GM19023 (cell line): ENCODE data around the gene PHIP.
"Not testable (repeated sequence)": the region's sequence is repeated elsewhere in the genome, so short reads cannot be mapped to it uniquely, and the experiment has no call there.

Source experiments
- ATAC-seq: cut with Tn5 transposase; IDR thresholded peaks from one replicate; pipeline ENCODE4 v1.9.1; 2021; ENCODE audit warnings: mild to moderate bottlenecking, moderate library complexity; ENCODE audit not compliant: unreplicated experiment

Gene PHIP

DNA sequence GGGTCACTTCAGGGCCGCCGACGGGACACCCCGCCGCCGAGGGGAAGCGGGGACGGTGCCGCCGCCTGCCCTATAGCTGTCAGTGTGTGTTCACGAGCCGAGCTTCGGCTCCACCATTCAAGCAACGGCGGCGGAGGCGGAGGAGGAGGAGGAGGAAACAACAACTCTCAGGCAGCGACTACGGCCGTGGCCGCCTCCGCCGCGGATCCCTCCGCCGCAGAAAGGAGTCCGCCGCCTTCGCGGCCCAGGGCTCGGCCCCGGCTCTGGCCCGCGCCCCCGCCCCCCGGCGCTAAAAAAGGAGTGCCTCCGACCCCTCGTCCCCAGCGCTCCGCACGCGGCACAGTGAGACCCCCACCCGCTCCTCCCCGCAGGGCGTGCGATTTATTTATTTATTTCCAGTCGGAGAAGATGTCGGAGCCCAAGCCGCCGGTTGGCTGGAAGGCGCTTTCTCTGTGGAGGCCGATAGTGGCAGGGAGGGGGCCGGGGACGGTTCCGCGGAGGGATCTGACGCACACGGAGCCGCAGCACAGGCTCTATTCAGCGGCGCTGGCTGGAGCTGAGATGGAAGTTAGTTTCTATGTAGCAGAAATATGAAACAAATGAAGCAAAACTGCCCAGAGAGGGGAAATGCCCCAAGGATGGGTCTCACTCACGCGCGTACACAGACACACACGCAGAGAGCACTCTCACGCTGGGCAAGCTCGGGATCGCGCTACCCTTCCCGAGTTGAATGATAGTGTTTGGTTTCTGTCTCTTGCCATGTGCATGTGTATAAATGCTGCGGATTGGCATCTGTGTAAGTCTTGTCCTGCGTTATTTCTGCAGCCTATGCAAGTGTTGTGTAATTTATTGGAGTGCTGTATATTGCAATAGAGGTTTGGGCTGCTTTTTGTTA lies at the start of gene PHIP:
Gene PHIP, minus strand, starts transcription at position 180 of the 895 bp plus-strand sequence. CDS start 186 bp downstream, outside the sequence.
- peak; percentile 73 for ATAC-seq

GRCh38 chr6:79127660-79128059 lies 49.6 kb upstream of the PHIP start:
- no peak for ATAC-seq

DNA sequence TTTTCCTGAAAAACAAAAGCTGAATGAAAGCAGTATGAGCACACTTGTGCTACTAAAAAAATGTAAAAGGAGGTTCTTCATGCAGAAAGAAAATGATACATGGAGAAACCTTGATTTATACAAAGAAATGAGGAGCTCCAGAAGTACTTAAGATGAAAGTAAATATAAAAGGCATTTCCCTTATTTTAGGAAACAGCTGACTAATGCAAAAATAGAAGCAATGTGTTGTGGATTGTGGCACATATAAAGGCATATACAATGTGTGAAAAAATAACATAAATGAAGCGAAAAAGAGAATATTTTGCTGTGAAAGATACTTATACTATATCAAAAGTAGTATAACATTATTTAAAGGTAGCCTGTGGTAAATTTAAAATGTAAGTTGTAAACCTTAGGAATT lies 41.2 kb upstream of the PHIP start:
- no peak for ATAC-seq

GRCh38 chr6:79117752-79118151 lies 39.7 kb upstream of the PHIP start:
- ATAC-seq: no peak

GRCh38 chr6:79115553-79116182 lies 37.6 kb upstream of the PHIP start:
- no peak for ATAC-seq

GRCh38 chr6:79111549-79111948 lies 33.5 kb upstream of the PHIP start:
- ATAC-seq: no peak

DNA sequence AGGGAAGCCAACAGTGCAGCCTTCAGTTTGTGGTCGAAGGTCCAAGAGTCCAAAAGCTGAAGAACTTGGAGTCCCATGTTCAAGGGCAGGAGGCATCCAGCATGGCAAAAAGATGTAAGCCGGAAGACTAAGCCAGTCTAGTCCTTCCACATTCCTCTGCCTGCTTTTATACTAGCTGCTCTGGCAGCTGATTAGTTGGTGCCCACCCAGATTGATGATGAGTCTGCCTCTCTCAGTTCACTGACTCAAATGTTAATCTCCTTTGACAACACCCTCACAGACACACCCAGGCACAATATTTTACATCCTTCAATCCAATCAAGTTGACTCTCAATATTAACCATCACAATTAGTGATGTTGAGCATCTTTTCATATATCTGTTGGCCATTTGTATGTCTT lies 23.1 kb upstream of the PHIP start:
- no peak for ATAC-seq

DNA sequence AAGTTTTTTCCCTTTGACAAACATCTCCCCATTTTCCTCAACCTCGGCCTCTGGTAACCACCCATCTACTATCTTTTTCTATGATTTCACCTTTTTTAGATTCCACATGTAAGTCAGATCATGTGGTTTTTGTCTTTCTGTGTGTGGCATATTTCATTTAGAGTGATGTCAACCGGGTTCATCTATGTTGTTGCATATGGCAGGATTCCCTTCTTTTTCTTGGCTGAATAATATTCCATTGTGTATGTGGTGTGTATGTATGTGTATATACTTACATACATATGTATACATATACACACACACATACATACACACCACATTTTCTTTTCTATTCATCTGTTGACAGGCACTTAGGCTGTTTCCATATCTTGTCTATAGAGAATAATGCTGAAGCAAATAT lies 22.2 kb upstream of the PHIP start:
- no peak for ATAC-seq

DNA sequence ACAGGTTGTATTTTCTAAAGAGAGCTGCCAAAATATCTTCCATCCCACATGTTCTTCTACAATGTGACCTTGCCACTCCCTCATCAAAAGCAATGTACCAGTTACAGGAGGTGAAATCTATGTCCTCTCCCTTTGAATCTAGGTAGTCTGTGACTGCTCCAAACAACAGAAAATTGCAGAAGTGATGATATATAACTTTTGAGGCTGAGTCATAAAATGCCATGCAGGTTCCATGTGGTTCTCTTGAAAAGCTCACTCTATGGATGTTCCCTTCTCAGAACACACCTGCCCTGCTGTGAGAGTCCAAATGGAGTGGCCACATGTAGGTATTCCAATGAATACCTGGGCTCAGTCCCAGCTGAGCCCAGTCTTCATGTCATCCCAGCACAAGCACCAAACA lies 16.9 kb upstream of the PHIP start:
- no peak for ATAC-seq

DNA sequence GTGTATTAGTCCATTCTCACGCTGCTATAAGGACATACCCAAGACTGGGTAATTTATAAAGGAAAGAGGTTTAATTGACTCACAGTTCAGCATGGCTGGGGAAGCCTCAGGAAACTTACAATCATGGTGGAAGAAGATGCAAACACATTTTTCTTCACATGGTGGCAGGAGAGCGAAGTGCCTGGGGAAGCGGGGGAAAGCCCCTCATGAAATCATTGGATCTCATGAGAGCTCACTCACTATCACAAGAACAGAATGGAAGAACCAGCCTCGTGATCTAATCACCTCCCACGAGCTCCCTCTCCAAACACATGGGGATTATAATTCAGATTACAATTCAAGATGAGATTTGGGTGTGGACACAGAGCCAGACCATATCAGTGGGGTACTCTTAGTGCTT lies 13.7 kb upstream of the PHIP start:
- not testable (repeated sequence) for ATAC-seq

GRCh38 chr6:79089552-79090404 lies 11.7 kb upstream of the PHIP start:
- ATAC-seq: no peak

GRCh38 chr6:79084693-79085092 lies 6.6 kb upstream of the PHIP start:
- no peak for ATAC-seq

DNA sequence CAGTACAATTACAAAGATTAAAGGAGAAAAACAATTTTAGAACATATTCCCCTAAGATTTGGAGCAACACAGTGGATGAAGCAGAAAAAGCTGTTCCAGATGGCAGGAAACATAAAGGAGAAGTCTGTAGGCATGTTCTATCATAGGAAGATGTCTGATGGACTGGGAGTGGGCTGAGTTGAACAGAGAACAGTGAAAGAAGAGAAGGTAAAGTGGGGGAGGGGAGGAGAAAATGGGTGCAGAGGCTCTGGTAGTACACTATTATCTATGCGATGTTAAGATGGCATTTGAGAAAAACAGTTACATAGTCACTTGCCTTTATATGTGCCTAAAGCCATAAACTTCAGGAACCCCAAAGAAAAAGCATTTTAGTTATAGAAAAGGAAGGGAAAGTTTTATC lies 4.2 kb upstream of the PHIP start:
- ATAC-seq: no peak

GRCh38 chr6:79081663-79082062 lies 3.6 kb upstream of the PHIP start:
- ATAC-seq: no peak

DNA sequence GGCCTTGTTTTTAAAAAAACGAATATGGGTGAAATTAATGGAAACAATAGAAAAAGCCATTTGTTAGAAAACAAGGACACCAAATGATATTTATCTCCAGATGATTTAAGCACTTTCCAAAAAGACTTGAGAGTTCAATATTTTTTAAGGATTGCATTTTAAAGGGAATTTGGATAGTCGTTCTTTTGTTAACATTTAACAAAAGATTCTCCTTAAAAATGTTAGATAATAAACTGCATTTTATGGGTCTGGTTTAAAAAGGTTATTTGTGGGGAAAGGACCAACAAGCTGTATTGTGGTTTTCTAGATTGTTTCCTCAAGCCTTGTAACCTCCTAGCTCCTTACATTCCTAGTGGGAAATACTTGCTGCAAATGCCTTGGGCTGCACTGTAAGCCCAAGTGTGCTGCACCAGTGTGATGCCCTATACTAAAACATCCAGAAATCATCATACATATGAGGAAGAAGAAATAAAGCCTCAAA lies 1.5 kb upstream of the PHIP start:
- no peak for ATAC-seq

DNA sequence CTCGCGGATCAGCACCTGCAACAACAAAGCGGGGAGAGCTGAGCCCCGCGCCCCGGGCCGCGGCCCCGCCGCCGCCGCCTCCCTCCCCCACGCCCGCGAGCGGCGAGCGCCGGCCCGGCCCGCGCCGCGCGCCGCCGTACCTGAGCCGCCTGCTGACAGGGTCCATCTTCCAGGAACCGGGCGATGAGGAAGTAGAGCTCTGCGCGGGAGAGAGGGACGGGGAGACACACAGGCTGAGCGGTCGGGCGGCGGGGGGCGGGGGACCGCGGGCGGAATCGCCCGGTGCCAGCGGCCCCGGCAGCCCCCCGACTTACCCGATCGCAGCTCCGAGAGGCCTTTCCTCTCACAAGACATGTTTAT lies 359 bp downstream of the PHIP start:
- peak; percentile 24 for ATAC-seq

DNA sequence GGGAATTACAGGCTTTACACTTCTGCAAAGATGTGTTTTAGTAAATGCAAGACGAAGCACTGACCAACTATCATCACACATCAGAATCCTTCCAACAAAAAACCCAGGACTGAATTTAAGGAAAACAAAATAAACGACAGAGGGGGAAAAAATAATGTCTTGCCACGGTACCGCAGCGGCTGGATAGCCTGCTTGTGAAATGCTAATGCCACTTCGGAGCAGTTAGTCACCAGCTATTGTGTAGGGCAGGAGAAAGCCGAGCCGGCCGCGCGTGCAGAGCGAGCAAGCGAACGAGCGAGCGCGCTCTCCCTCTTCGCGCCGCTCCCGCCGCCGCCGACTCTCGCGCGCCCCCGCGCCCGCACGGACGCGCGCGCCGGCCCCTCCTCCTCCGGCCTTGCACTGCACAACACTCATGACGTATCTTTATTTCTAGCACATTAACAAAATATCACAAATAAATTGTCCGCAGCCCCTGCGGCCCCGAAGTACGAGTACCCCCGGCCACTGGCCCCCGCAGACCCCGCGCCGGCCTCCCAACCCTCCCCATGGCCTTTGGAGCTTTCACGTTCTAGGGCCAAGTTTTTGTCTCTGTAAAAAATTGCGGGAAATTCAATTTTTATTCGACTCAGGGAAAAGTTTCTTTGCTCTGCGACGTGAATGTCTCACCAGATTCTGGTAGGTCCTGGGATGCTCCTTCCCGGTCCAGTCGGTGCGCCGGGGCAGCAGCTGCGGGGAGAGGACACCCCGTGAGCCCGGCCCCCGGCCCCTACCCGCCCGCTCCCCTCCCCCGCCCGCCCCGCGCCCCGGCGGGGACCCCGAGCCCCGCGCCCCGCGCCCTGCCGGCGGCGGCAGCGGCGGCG lies 1.0 kb downstream of the PHIP start:
- peak; percentile 44 for ATAC-seq

GRCh38 chr6:79076160-79076559 lies 1.9 kb downstream of the PHIP start:
- no peak for ATAC-seq

- no peak for ATAC-seq
Observed at GRCh38 chr6:79073888-79074287, 4.2 kb downstream of the PHIP start.

GRCh38 chr6:79072640-79073181 lies 5.3 kb downstream of the PHIP start:
- ATAC-seq: no peak
